Measurements from ENCODE around the gene OBP2A.
"Not testable (repeated sequence)": the region's sequence is repeated elsewhere in the genome, so short reads cannot be mapped to it uniquely, and the experiment has no call there.

OBP2A gene, protein sequence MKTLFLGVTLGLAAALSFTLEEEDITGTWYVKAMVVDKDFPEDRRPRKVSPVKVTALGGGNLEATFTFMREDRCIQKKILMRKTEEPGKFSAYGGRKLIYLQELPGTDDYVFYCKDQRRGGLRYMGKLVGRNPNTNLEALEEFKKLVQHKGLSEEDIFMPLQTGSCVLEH

DNA sequence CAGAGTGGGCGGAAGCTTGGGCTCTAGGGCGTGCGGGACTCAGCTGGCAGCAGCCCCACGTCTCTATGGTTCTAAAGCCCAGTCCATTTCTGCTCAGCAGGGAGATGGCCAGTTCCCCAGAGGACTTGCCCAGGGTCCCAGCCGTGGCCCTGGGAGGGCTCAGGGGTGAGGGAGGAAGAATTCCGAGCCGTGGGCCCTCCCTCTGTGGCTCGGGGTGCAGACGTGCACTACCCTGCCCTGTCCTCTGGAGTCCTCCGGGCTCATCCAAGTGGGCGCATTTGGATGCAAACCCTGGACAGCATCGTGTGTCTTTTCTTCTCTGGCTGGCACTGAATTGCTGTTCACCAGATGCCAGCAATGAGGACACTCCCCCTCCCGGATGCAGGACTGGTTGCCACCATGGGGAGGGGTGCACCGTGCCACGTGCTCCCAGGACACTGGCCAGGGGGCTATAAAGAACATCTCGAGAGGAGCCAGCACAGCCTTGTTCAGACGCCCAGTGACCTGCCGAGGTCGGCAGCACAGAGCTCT is at the start of gene OBP2A:
OBP2A (plus strand) TSS at position 481 of the 531 bp plus-strand sequence. CDS start 55 bp downstream, outside the sequence.
- not testable (repeated sequence) for DNase-seq

DNA sequence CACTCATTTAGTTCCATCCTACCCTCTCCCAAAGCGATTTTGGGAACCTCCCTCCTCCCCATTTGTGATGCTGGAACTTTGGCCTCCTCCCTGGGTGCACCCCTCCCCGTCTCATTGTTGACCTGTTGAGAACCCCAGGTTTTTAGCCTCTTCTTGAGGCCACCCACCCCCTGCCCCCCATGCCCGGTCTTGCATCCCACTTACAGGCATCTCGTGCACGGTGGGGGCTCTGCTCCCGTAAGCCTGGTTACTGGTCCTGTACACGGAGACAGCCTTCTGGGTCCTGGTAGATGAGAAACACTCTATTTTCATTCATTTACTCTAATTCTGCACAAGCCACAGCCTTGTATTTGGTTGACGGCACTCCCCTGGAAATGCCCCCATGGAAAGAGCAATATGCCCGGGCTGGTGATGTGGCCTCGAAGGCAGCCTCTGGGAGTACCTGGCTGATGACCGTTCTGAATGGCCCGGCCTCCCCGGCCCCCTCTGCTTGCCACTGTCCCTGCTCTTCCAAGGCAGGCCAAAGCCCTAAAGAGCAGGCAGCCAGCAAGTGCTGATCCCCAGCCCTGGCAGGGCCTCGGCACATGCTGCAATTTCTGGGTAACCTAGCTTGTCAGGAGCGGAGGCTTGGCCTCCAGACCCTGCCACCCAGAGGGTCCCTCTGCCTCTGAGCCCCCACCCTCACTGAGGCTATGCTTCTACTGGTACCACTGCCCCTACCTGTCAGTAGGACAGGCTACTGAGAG is 47.4 kb upstream of the OBP2A start:
- no peak for DNase-seq

GRCh38 chr9:135499326-135500070 is 46.4 kb upstream of the OBP2A start:
- DNase-seq, result peak; percentile 47 to 99 (median 88)

DNA sequence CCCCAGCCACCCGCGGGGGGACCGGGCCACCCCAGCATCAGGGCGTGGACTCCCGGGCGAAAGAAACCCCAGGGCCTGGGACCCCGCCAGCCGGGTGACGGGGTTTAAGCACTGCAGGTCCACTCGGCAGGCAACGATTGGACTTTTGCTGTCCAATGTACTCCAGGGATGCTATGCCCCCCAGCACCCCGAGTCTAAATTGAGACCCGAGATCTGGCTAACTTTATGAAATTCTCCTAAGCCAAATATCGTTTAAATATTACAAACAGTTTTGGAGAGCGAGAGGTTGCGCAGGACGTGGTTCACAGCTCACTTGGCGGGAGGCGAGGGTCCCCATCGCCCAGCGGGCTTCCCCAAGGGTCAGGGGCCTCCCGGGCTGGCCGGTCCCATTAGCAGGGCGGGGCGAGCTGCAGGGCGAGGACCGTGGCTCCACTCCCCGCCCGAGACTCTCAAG is 45.8 kb upstream of the OBP2A start:
- peak in 3 of 56 donors; percentile 54 to 69 (median 55) for DNase-seq

DNA sequence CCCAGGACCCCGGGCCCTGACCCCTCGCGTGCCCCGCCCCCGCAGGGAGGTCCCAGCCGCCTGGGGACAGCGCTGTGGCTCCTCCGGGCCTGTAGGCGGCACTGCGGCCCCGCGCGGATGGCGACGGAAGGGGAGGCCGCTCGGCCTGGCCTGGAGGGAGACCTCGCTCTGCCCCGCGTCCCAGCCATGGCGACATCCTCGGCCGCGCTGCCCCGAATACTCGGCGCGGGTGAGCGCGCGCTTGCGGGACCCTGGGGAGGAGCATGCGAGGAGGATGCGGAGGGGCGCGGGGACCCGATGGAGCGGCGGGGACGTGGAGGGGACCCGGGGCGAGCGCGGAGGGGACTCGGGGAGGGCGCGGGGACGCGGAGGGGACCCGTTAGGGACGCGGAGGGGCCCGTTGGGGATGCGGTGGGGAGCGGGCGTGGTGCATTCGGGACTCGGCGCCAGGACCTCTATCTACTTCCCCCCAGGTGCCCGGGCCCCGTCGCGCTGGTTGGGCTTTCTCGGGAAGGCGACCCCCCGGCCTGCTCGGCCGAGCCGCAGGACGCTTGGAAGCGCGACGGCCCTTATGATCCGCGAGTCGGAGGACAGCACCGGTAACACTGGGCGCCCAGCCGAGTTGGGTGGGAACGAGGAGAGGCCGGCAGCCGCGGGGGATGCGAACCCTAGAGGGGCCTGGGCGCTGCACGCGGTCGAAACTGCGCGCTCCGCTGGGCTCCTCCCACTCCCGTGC is 45.2 kb upstream of the OBP2A start, which contains the start of gene MRPS2:
MRPS2 (plus strand) TSS at position 158 of the 736 bp plus-strand sequence; CDS start at position 187, 29 bp downstream.
- DNase-seq, result peak in 54 of 56 donors; percentile 22 to 87 (median 70)

DNA sequence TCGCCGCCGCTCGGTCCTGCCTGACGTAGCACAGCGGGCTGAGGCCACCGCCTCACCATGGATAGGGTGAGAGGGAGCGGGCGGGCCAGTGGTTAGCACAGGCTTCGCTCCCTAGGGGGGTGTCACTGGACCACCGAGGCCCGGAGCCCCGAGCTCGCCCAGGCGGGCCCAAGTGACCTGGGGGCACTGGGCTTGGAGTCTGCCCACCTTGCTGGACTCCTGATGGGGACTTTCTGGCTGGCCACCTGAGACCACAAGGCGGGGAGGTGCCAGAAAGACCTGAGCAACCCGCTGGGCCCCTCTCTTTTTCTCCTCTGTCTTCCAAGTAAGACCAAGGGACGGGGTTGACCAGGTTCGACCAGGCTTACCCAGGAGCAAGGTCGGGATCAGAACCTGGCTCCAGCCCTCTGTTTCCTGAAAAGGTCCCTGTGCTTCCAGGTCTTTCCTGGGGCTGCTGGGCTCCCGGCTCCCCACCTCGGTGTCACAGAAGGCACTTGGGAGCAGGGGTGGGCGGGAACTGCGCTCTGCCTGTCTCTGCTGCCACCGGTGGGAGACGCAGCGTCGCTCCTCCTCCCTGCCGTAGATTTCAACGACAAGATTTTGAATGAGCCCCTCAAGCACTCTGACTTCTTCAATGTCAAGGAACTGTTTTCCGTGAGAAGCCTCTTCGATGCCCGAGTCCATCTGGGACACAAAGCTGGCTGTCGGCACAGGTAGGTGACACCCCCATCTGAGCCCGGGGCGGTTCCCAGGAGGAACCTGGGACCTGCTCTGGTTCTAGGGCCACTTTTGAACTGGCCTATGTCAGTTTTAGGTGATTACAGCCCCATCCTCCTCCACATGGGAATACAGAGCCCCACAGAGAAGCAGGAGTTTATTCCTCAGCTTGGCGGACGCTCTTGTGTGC is 44.4 kb upstream of the OBP2A start:
- peak in 1 of 56 donors; percentile 22 for DNase-seq

DNA sequence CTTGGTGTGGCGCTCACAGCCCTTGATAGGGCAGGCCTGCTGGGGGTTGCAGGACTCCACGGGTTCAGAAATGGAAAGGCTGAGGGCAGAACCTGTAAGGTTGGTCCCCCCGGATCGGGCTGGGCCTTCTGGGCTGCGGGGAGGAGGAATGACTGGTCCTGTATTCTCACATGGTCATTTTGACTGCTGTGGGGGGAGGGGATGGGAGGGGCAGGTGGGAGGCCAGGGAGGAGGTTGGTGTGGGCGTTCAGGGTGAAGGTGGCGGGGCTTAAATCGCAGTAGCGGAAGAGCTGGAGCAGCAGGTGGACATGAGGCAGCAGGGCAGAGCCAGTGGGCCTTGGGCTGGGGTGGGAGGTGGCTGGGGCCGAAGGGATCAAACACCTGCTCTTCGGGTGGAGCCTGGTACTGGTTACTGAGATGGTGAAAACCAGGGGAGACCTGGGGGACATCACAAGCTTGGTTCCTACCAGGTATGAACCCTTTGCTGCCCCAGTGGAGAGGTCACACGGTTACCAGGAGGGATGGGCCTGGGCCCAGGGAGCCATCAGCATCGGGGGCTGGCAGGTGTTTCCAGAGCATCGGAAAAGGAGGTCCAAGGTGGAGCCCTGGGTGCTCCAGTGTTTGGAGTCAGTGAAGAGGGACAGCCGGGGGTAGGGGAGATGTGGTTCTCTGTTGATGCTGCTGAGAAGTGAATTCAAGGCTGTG is 43.6 kb upstream of the OBP2A start:
- DNase-seq, result no peak

DNA sequence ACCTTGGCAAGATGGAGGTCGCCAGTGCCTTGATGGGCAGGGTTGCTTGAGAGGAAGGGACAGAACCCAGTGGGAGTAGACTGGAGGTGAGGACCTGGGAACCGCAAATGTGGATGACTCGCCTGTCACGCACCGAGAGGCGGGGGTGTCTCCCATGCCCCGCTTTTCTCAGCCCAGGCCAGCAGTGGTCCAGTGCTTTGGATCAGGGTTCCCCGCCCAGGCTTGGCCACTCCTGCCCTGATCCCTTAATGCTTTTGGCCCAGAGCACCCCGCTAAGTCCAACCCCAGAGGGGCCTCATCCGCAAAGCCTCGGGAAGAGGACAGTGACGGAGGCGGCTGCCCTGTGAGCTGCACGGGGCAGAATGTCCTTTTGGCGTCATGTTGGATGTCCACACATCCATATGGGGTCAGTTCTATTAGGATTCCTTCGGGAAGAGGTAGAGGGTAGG is 43.0 kb upstream of the OBP2A start:
- no peak for DNase-seq

- DNase-seq, result no peak
These were observed 42.3 kb upstream of the OBP2A start for GRCh38 chr9:135503371-135504261.

GRCh38 chr9:135504262-135505243 is 41.4 kb upstream of the OBP2A start:
- peak in 33 of 56 donors; percentile 10 to 75 (median 34) for DNase-seq

DNA sequence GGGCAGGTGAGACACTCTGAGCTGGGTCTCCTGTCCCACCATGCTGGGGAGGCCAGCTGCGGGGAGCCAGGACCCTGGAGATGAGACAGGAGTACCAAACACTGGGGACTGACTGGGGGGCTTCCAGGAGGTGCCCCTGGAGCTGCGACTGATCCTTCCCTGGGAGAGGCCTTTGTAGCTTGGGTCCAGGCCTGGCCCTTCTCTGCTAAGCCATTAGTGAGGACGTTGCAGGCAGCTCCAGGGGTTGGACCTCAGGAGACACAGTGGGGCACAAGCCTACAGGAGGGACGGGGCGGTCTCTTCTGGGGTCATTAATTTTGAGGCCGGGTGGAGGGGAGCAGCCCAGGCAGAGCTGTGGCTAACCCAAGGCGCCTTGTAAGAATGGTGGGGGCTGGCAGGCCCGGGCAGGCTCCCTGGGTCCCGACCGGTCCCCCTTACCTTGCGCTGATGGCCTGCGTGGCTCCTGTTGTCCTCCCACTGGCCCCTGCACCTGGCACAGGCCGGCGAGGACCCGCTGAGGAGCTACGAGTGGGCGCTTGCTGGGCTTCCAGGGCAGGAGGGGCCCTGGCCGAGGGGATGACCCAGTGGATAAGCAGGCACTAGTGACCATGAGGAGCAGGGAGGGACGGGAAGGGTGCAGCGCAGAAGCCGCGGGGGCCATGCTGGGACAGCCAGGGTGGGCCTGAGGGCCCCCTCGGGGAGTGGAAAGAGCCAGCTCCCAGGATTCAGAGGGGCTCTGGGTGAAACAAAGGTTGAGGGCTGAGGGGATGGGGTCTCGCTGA is 40.3 kb upstream of the OBP2A start:
- DNase-seq, result no peak

DNA sequence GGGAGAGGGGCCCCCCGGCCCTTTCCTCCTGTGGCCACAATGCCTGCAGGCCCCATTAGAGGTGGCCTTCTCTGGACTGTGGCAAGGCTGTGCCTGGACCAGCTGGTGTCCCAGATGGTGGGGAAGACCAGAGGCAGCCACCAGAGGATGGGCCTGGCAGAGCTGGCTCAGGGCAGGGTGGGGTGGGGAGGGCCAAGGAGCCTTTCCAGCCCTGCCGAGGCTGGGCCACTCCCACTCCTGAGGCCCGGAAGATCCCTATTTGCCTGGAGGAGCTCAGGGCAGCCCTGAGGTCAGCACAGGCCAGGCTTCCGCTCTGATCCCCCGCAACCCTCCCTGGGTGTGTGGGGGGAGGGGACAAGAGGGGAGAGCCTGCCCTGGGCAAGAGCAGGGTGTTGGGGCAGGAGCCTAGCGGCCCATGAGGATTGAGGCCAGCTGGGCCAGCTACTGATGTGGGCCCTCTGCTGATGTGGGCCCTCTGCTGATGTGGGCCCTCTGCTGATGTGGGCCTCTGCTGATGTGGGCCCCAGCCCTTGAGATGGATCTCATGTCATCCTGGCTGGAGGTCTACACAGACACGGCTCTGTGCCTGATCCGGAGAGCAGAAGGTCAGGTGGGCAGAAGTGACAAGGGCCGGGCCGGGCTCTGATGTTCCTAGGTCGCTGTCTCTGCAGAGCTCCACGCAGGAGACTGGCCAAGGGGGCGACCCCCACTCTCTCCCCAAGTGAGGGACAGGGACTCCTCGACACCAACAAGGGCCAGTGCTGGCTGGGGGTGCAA is 39.4 kb upstream of the OBP2A start:
- no peak for DNase-seq

GRCh38 chr9:135507104-135508035 is 38.6 kb upstream of the OBP2A start:
- DNase-seq, result no peak

Measured in amygdala (tissue), 56 donors.